GM21515 (cell line): ENCODE measurements around the gene MCUR1.

Experiments used
- ATAC-seq: cut with Tn5 transposase; IDR thresholded peaks from one replicate; pipeline ENCODE4 v1.9.1; 2021; ENCODE audit not compliant: unreplicated experiment

MCUR1 gene

GRCh38 chr6:13742961-13743735 lies 71.2 kb downstream of the MCUR1 start:
- ATAC-seq = no peak

- ATAC-seq = no peak
Observed at GRCh38 chr6:13741365-13741764, 73.0 kb downstream of the MCUR1 start.
